WERI-Rb-1 (cell line): ENCODE measurements around the gene CITED1.
"Not testable (repeated sequence)": the region's sequence is repeated elsewhere in the genome, so short reads cannot be mapped to it uniquely, and the experiment has no call there.

ENCODE experiments used
- DNase-seq: peaks from one replicate; pipeline ENCODE4 v3.0.0-alpha.2; 2020
- H3K27ac ChIP-seq: fragments of 250-450 bp; sonication (Bioruptor Pico); 2 replicates; pipeline ENCODE4 v1.5.1; 2020; ENCODE audit warnings: mild to moderate bottlenecking, moderate library complexity
- H3K27me3 ChIP-seq: fragments of 250-450 bp; sonication (Bioruptor Pico); 2 replicates; pipeline ENCODE4 v1.5.1; 2021; ENCODE audit warnings: mild to moderate bottlenecking, low read depth, moderate library complexity; ENCODE audit not compliant: insufficient read depth, severe bottlenecking
- H3K36me3 ChIP-seq: fragments of 250-450 bp; sonication (Bioruptor Pico); 2 replicates; pipeline ENCODE4 v1.5.1; 2020; ENCODE audit warnings: mild to moderate bottlenecking, moderate library complexity
- H3K4me3 ChIP-seq: 2 replicates; pipeline ENCODE4 v1.5.1; 2011; ENCODE audit warnings: low read depth, mild to moderate bottlenecking, control low read depth, low read length
- H3K9me3 ChIP-seq: fragments of 250-450 bp; sonication (Bioruptor Pico); 2 replicates; pipeline ENCODE4 v1.5.1; 2021; ENCODE audit warnings: mild to moderate bottlenecking, moderate library complexity; ENCODE audit not compliant: severe bottlenecking
- CTCF ChIP-seq: IDR thresholded peaks from 2 replicates; pipeline ENCODE4 v1.5.1; 2011; ENCODE audit warnings: low read depth, mild to moderate bottlenecking, control low read depth, inconsistent platforms, low read length

Gene CITED1

GRCh38 chrX:72326605-72327300, 21.0 kb upstream of the CITED1 start:
- peaks cover 3% of the 10 kb centered on the region for H3K27me3 ChIP-seq
- no peaks in the 10 kb centered on the region for H3K9me3 ChIP-seq
- TF ChIP-seq CTCF: no peak
- no peak overlapping the region for H3K27ac ChIP-seq
- no peak overlapping the region for H3K4me3 ChIP-seq
- H3K36me3 ChIP-seq: no peaks in the 10 kb centered on the region
- no peak for DNase-seq

- not testable (repeated sequence) for H3K27ac ChIP-seq, H3K9me3 ChIP-seq, H3K36me3 ChIP-seq, H3K4me3 ChIP-seq, H3K27me3 ChIP-seq, DNase-seq
Observed at GRCh38 chrX:72319651-72320050, 13.9 kb upstream of the CITED1 start.

GRCh38 chrX:72317139-72317538, 11.4 kb upstream of the CITED1 start:
- no peaks in the 10 kb centered on the region for H3K9me3 ChIP-seq
- no peaks in the 10 kb centered on the region for H3K27me3 ChIP-seq
- no peak for DNase-seq
- no peak overlapping the region for H3K4me3 ChIP-seq
- H3K36me3 ChIP-seq: no peaks in the 10 kb centered on the region
- no peak for TF ChIP-seq CTCF
- H3K27ac ChIP-seq: no peak overlapping the region

- DNase-seq: no peak
- Histone ChIP-seq H3K27me3 (no peaks in the 10 kb centered on the region), H3K9me3 (no peaks in the 10 kb centered on the region), H3K36me3 (no peaks in the 10 kb centered on the region), H3K27ac (no peak overlapping the region), H3K4me3 (no peak overlapping the region)
- TF ChIP-seq CTCF: no peak
Observed at GRCh38 chrX:72316408-72317110, 10.8 kb upstream of the CITED1 start.

GRCh38 chrX:72314881-72315280, 9.2 kb upstream of the CITED1 start:
- Histone ChIP-seq H3K9me3 (no peaks in the 10 kb centered on the region), H3K4me3 (no peak overlapping the region)

More at GRCh38 chrX:72314881-72315280, 9.2 kb upstream of the CITED1 start:
- TF ChIP-seq CTCF: no peak
- H3K36me3 ChIP-seq: no peaks in the 10 kb centered on the region
- H3K27ac ChIP-seq: no peak overlapping the region
- no peak for DNase-seq
- H3K27me3 ChIP-seq: no peaks in the 10 kb centered on the region
